ENCODE results near the gene LRRC42.

LRRC42 gene

DNA sequence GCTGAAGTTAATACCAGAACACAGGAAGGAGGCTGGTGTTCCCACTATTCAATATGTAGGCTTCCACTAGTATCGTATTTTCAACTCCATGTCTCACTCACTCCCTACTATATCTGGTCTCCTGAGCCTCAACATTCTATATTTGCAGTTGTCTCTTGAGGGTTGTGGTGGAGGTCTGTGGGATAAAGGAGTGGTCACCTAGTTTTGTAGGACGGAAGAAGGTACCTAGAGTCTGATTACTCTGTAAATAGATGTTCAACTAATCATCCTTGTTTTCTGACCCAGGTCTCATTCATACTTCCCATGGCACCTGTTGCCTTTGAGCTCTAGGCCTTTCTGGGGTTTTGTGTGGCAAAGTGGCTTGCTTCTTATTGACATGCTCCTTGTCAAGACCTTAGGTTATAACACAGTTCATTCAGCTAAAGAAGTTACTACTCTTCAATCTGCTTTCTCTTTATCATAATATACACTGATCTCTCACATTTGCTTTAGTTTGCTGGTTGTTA lies 18.7 kb upstream of the LRRC42 start:
- H3K9ac ChIP-seq (ENCODE audit: low read length), result no peak overlapping the region
- H2BK120ac ChIP-seq (ENCODE audit: insufficient read depth, low read length, poor library complexity), result no peak overlapping the region
- no peak overlapping the region for H3K23ac ChIP-seq (ENCODE audit: low read length)
- no peak overlapping the region for H2AFZ ChIP-seq (ENCODE audit: insufficient read depth, low read length, poor library complexity)
- H4K8ac ChIP-seq (ENCODE audit: low read depth, low read length), result no peak overlapping the region
- DNase-seq, result no peak
- H2BK12ac ChIP-seq (ENCODE audit: low read length), result no peak overlapping the region
- no CpG with 5 or more reads among the region's 2 CpGs for WGBS (ENCODE audit: extremely low coverage, insufficient coverage, insufficient read length)
- no peaks in the 10 kb centered on the region for H3K79me2 ChIP-seq (ENCODE audit: control insufficient read depth, insufficient read depth, low read length, poor library complexity)
- peaks cover 3 to 6% of the 10 kb centered on the region in 2 experiments for H3K36me3 ChIP-seq (ENCODE audit: control insufficient read depth in 1 of 2, insufficient read depth in 2 of 2, low read length in 2 of 2)
- no peak overlapping the region for H4K91ac ChIP-seq (ENCODE audit: low read depth, low read length)
- H3K4me3 ChIP-seq (ENCODE audit: low read depth, low read length), result no peak overlapping the region
- no peak overlapping the region for H3K4me2 ChIP-seq (ENCODE audit: low read length)
- H2BK5ac ChIP-seq (ENCODE audit: low read depth, low read length, poor library complexity), result no peak overlapping the region
- peaks cover 2% of the 10 kb centered on the region for H3K9me3 ChIP-seq (ENCODE audit: insufficient read depth, low read depth, low read length)
- H4K12ac ChIP-seq (ENCODE audit: low read depth, low read length), result no peak overlapping the region
- H3K18ac ChIP-seq (ENCODE audit: low read length), result no peak overlapping the region
- H3K27ac ChIP-seq (ENCODE audit: low read depth, low read length), result no peak overlapping the region
- H3K4ac ChIP-seq (ENCODE audit: low read depth, low read length), result no peak overlapping the region
- no peaks in the 10 kb centered on the region for H3K4me1 ChIP-seq (ENCODE audit: control insufficient read depth in 1 of 2, insufficient read depth in 2 of 2, low read length in 2 of 2)
- no peak overlapping the region for H3K14ac ChIP-seq (ENCODE audit: low read length)
- no peaks in the 10 kb centered on the region for H3K27me3 ChIP-seq (ENCODE audit: insufficient read depth, low read length)
- no peaks in the 10 kb centered on the region for H3K79me1 ChIP-seq (ENCODE audit: low read length)
- no peak overlapping the region for H2AK5ac ChIP-seq (ENCODE audit: low read length)

DNA sequence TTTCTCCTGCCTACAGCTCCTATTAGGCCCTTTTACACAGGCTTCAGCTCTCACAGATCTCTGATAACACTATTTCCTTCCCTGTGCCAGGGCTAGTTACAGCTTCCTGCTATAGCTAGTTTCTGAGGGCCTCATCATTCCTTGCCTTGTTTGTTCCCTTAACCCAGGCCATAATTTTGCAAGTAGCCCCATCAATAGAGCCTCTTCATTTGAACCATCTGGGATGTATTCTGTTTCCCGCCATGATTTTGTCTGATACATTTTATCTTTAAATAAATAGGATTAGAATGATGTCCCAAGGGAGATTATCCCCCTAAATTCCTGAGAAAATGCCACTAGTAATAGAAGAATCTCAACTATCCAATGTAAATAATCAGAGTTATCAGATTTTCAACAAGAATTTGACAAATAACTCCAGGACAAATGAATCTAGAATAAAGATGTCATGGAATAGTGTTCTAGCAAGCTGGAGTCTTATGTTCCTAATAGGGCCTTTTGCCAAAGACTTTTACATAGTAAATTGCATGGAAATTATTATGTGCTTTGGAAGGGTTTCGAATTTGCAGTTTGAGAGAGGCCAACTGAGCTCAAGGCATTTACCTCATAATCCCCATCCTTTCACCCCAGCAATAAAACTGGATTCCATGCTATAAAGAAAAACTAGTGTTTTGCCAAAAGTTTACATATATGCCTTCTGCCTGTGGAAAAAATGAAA lies 16.7 kb upstream of the LRRC42 start:
- Histone ChIP-seq H2AFZ (ENCODE audit: insufficient read depth, low read length, poor library complexity) (no peak overlapping the region), H3K4me1 (ENCODE audit: control insufficient read depth in 1 of 2, insufficient read depth in 2 of 2, low read length in 2 of 2) (no peaks in the 10 kb centered on the region), H2BK120ac (ENCODE audit: insufficient read depth, low read length, poor library complexity) (no peak overlapping the region), H3K4ac (ENCODE audit: low read depth, low read length) (no peak overlapping the region), H3K14ac (ENCODE audit: low read length) (no peak overlapping the region), H4K12ac (ENCODE audit: low read depth, low read length) (no peak overlapping the region), H4K91ac (ENCODE audit: low read depth, low read length) (no peak overlapping the region), H3K9ac (ENCODE audit: low read length) (no peak overlapping the region), H2AK5ac (ENCODE audit: low read length) (no peak overlapping the region), H3K4me2 (ENCODE audit: low read length) (no peak overlapping the region), H3K18ac (ENCODE audit: low read length) (no peak overlapping the region), H3K79me1 (ENCODE audit: low read length) (no peaks in the 10 kb centered on the region), H3K79me2 (ENCODE audit: control insufficient read depth, insufficient read depth, low read length, poor library complexity) (no peaks in the 10 kb centered on the region), H3K9me3 (ENCODE audit: insufficient read depth, low read depth, low read length) (peaks cover 5% of the 10 kb centered on the region), H4K8ac (ENCODE audit: low read depth, low read length) (no peak overlapping the region), H3K36me3 (ENCODE audit: control insufficient read depth in 1 of 2, insufficient read depth in 2 of 2, low read length in 2 of 2) (peaks cover 5 to 9% of the 10 kb centered on the region in 2 experiments), H3K27ac (ENCODE audit: low read depth, low read length) (no peak overlapping the region), H3K27me3 (ENCODE audit: insufficient read depth, low read length) (no peaks in the 10 kb centered on the region), H3K4me3 (ENCODE audit: low read depth, low read length) (no peak overlapping the region), H2BK5ac (ENCODE audit: low read depth, low read length, poor library complexity) (no peak overlapping the region), H3K23ac (ENCODE audit: low read length) (no peak overlapping the region), H2BK12ac (ENCODE audit: low read length) (no peak overlapping the region)
- WGBS (ENCODE audit: extremely low coverage, insufficient coverage, insufficient read length), result no CpG with 5 or more reads among the region's 2 CpGs
- DNase-seq, result no peak

DNA sequence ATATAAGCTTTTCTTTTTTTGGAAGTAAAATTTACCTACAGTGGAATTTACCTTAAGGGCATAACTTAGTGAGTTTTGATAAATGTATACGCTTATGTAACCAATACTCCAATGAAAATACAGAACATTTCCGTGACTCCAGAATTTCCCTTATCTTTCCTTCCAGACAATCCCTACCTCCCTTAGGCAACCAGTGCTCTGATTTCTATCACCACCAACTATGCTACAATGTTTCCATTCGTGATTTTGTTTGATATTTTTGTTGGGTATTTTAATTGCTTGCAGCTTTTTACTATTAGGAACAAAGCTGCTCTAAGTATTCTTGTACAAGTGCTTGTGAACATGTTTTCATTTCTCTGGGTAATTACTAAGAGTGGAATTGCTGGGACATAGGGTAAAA lies 15.2 kb upstream of the LRRC42 start:
- Histone ChIP-seq H3K14ac (ENCODE audit: low read length) (no peak overlapping the region), H2AK5ac (ENCODE audit: low read length) (no peak overlapping the region), H4K91ac (ENCODE audit: low read depth, low read length) (no peak overlapping the region), H3K23ac (ENCODE audit: low read length) (no peak overlapping the region), H3K79me2 (ENCODE audit: control insufficient read depth, insufficient read depth, low read length, poor library complexity) (no peaks in the 10 kb centered on the region), H3K4me3 (ENCODE audit: low read depth, low read length) (no peak overlapping the region), H3K9ac (ENCODE audit: low read length) (no peak overlapping the region), H2BK120ac (ENCODE audit: insufficient read depth, low read length, poor library complexity) (no peak overlapping the region), H3K4me1 (ENCODE audit: control insufficient read depth in 1 of 2, insufficient read depth in 2 of 2, low read length in 2 of 2) (no peaks in the 10 kb centered on the region), H4K12ac (ENCODE audit: low read depth, low read length) (no peak overlapping the region), H3K79me1 (ENCODE audit: low read length) (no peaks in the 10 kb centered on the region), H3K4ac (ENCODE audit: low read depth, low read length) (no peak overlapping the region), H2BK5ac (ENCODE audit: low read depth, low read length, poor library complexity) (no peak overlapping the region), H3K4me2 (ENCODE audit: low read length) (no peak overlapping the region), H3K18ac (ENCODE audit: low read length) (no peak overlapping the region), H2AFZ (ENCODE audit: insufficient read depth, low read length, poor library complexity) (no peak overlapping the region), H2BK12ac (ENCODE audit: low read length) (no peak overlapping the region), H3K36me3 (ENCODE audit: control insufficient read depth in 1 of 2, insufficient read depth in 2 of 2, low read length in 2 of 2) (peaks cover 5 to 13% of the 10 kb centered on the region in 2 experiments), H3K27ac (ENCODE audit: low read depth, low read length) (no peak overlapping the region), H4K8ac (ENCODE audit: low read depth, low read length) (no peak overlapping the region), H3K27me3 (ENCODE audit: insufficient read depth, low read length) (no peaks in the 10 kb centered on the region), H3K9me3 (ENCODE audit: insufficient read depth, low read depth, low read length) (peaks cover 11% of the 10 kb centered on the region)
- no CpG with 5 or more reads among the region's 3 CpGs for WGBS (ENCODE audit: extremely low coverage, insufficient coverage, insufficient read length)
- DNase-seq, result peak in 1 of 2 donors; percentile 28

DNA sequence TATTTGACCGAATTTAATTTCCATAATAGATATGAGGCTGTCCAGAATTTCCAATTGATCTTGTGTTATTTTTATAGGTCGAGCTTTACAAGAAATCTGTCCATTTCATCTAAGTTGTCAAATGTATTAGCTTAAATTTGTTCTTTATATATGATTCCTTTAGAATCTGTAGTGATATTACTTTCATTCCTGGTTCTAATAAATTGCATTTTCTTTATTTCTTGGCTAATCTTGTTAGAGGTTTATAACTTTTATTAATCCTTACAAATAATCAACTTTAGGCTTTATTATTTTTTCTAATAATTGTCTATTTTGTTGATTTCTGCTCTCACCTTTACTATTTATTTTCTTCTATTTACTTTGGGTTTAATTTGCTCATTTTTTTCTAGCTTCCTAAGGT lies 14.6 kb upstream of the LRRC42 start:
- Histone ChIP-seq H4K8ac (ENCODE audit: low read depth, low read length) (no peak overlapping the region), H2BK120ac (ENCODE audit: insufficient read depth, low read length, poor library complexity) (no peak overlapping the region), H2BK5ac (ENCODE audit: low read depth, low read length, poor library complexity) (no peak overlapping the region), H2AK5ac (ENCODE audit: low read length) (no peak overlapping the region), H4K12ac (ENCODE audit: low read depth, low read length) (no peak overlapping the region), H3K18ac (ENCODE audit: low read length) (no peak overlapping the region), H3K9ac (ENCODE audit: low read length) (no peak overlapping the region), H3K27me3 (ENCODE audit: insufficient read depth, low read length) (no peaks in the 10 kb centered on the region), H3K27ac (ENCODE audit: low read depth, low read length) (no peak overlapping the region), H3K23ac (ENCODE audit: low read length) (no peak overlapping the region), H3K4me2 (ENCODE audit: low read length) (no peak overlapping the region), H3K4me1 (ENCODE audit: control insufficient read depth in 1 of 2, insufficient read depth in 2 of 2, low read length in 2 of 2) (no peaks in the 10 kb centered on the region), H3K14ac (ENCODE audit: low read length) (no peak overlapping the region), H3K4ac (ENCODE audit: low read depth, low read length) (no peak overlapping the region), H3K9me3 (ENCODE audit: insufficient read depth, low read depth, low read length) (peaks cover 11% of the 10 kb centered on the region), H3K79me2 (ENCODE audit: control insufficient read depth, insufficient read depth, low read length, poor library complexity) (no peaks in the 10 kb centered on the region), H3K36me3 (ENCODE audit: control insufficient read depth in 1 of 2, insufficient read depth in 2 of 2, low read length in 2 of 2) (peaks cover 5 to 13% of the 10 kb centered on the region in 2 experiments), H2BK12ac (ENCODE audit: low read length) (no peak overlapping the region), H2AFZ (ENCODE audit: insufficient read depth, low read length, poor library complexity) (no peak overlapping the region), H3K4me3 (ENCODE audit: low read depth, low read length) (no peak overlapping the region), H4K91ac (ENCODE audit: low read depth, low read length) (no peak overlapping the region), H3K79me1 (ENCODE audit: low read length) (no peaks in the 10 kb centered on the region)
- no CpG with 5 or more reads among the region's 2 CpGs for WGBS (ENCODE audit: extremely low coverage, insufficient coverage, insufficient read length)
- DNase-seq, result no peak

Data from trophoblast cell (in vitro differentiated cells and primary cell).